Suprapubic skin (tissue), 4 donors: ENCODE measurements around the gene ZNF277. TPM values are rescaled to one million over a fixed set of nuclear protein-coding genes. Genes with fewer than 3 reads are reported as not detected.

Experiments
- DNase-seq, 2 donors: peaks; one replicate each; pipeline ENCODE4 v3.0.0-alpha.2; 2019; ENCODE audit warnings: low spot score in 2 of 2
- H3K27ac ChIP-seq: fragments of 200-600 bp; sonication (generic); one replicate; pipeline ENCODE4 v1.5.1; 2019
- H3K27me3 ChIP-seq: fragments of 200-600 bp; sonication (generic); one replicate; pipeline ENCODE4 v1.5.1; 2019
- H3K36me3 ChIP-seq: fragments of 200-600 bp; sonication (generic); one replicate; pipeline ENCODE4 v1.5.1; 2019
- H3K4me1 ChIP-seq: fragments of 200-600 bp; sonication (generic); one replicate; pipeline ENCODE4 v1.5.1; 2019
- H3K4me3 ChIP-seq: fragments of 200-600 bp; sonication (generic); one replicate; pipeline ENCODE4 v1.5.1; 2019; ENCODE audit warnings: mild to moderate bottlenecking
- H3K9me3 ChIP-seq: fragments of 200-600 bp; sonication (generic); one replicate; pipeline ENCODE4 v1.5.1; 2019
- EP300 ChIP-seq: sonication (generic); formaldehyde crosslinking; IDR thresholded peaks from one replicate; pipeline ENCODE4 v1.6.1; 2017; ENCODE audit warnings: antibody characterized with exemption
- POLR2A ChIP-seq, 2 donors: fragments of 450-650 bp; IDR thresholded peaks; one replicate each; pipeline ENCODE4 v1.6.1; 2017; ENCODE audit warnings: antibody characterized with exemption in 2 of 2, mild to moderate bottlenecking in 2 of 2, moderate library complexity in 2 of 2
- POLR2AphosphoS5 ChIP-seq, 3 donors: sonication (generic); formaldehyde crosslinking; IDR thresholded peaks; one replicate each; pipeline ENCODE4 v1.6.1; 2017; ENCODE audit warnings: antibody characterized with exemption in 3 of 3
- WGBS: methylation state at CpG from one replicate; pipeline ENCODE4 v1.1.5; 2018; 5-methylcytosine and 5-hydroxymethylcytosine counted together
- total RNA-seq, 4 donors: library from RNA; depleted of rRNA; stranded (reverse); fragments of >200 nt; gene quantifications; one replicate each; pipeline ENCODE4 v1.1.0, GENCODE V29; 2016
- TF ChIP-seq, protein P1 (sequence below), 2 donors: fragments of 200-600 bp in 1 of 2; fragments of 450-650 bp in 1 of 2; sonication (generic) in 1 of 2; IDR thresholded peaks; one replicate each; pipeline ENCODE4 v1.5.1; 2016 to 2019; ENCODE audit warnings: antibody characterized with exemption in 2 of 2, mild to moderate bottlenecking in 1 of 2, moderate library complexity in 1 of 2

The ZNF277 gene
- total RNA-seq, 4 donors from 2014 or later = 16.5 to 31.9 (median 25.5) TPM

DNA sequence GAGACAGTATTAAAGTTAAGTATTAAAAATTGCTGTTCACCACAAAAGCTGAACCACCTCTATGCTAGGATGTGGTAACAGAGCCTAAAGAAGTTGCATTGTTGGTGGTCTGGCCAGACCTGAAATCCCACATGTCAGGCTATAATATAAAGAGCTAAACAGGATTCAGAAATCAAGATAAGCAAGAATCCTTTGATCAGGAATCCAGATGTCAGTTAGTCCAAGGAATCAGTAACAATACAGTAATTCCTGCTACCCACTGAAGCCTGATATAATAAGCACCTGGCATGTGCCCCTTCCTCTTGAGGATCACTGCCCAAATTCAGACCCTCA, 48.9 kb downstream of the ZNF277 start:
- Histone ChIP-seq H3K4me3 (no peak overlapping the region), H3K4me1 (peaks cover 7% of the 10 kb centered on the region), H3K9me3 (no peaks in the 10 kb centered on the region), H3K36me3 (no peaks in the 10 kb centered on the region), H3K27me3 (no peaks in the 10 kb centered on the region), H3K27ac (no peak overlapping the region)
- TF ChIP-seq POLR2AphosphoS5 (IDR thresholded peaks at IDR 0.05) (no peak), POLR2A (IDR thresholded peaks at IDR 0.05) (no peak), EP300 (no peak)
- TF ChIP-seq, protein P1, sequence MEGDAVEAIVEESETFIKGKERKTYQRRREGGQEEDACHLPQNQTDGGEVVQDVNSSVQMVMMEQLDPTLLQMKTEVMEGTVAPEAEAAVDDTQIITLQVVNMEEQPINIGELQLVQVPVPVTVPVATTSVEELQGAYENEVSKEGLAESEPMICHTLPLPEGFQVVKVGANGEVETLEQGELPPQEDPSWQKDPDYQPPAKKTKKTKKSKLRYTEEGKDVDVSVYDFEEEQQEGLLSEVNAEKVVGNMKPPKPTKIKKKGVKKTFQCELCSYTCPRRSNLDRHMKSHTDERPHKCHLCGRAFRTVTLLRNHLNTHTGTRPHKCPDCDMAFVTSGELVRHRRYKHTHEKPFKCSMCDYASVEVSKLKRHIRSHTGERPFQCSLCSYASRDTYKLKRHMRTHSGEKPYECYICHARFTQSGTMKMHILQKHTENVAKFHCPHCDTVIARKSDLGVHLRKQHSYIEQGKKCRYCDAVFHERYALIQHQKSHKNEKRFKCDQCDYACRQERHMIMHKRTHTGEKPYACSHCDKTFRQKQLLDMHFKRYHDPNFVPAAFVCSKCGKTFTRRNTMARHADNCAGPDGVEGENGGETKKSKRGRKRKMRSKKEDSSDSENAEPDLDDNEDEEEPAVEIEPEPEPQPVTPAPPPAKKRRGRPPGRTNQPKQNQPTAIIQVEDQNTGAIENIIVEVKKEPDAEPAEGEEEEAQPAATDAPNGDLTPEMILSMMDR (IDR thresholded peaks at IDR 0.05) = no peak
- no peak for DNase-seq

DNA sequence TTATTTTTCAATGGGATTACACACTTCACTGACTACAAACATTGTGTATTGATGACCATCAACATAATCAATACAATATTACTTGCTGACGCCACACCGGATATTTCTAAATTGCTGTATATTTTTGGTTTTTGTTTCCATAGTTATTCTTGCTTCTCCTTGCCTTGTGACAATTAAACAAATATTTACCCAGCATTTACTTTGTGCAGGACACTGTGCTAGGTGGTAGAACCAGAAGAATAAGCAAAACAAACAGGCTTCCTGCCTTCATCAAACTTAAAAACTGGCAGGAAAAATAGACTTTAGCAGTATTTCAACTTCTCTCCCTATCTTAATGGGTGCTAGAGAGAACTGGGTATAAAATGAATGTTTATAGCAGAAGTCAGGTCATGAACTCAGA, 50.6 kb downstream of the ZNF277 start:
- H3K4me3 ChIP-seq = no peak overlapping the region
- H3K9me3 ChIP-seq = no peaks in the 10 kb centered on the region
- peaks cover 7% of the 10 kb centered on the region for H3K4me1 ChIP-seq
- TF ChIP-seq POLR2AphosphoS5 (IDR thresholded peaks at IDR 0.05) = no peak
- TF ChIP-seq, protein P1 (IDR thresholded peaks at IDR 0.05) = no peak
- TF ChIP-seq EP300 = no peak
- no peak for TF ChIP-seq POLR2A (IDR thresholded peaks at IDR 0.05)
- H3K27me3 ChIP-seq = no peaks in the 10 kb centered on the region
- whole genome bisulfite sequencing = 80% methylated on average over 2 of the region's 2 CpGs
- no peak for DNase-seq
- no peaks in the 10 kb centered on the region for H3K36me3 ChIP-seq
- no peak overlapping the region for H3K27ac ChIP-seq

DNA sequence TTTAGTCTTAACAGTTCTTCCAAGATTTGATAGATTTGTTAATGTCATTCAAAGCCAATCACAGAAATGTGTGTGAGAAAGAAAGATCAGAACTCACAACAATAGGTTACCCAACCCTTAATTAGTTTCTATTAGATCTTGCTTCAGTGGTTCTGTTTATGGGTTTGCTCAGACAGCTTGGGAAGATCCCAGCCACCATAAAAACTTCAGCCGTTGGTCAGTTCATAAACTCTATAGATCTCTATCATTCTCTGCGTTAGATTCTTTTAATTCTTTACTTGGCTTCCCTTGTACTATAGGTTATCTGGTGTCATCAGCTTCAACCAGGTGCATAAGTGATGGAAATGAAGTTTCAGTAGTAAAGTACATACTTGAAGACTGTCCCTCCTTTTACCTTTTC, 54.4 kb downstream of the ZNF277 start:
- TF ChIP-seq POLR2AphosphoS5 (IDR thresholded peaks at IDR 0.05) (no peak), POLR2A (IDR thresholded peaks at IDR 0.05) (no peak)
- TF ChIP-seq, protein P1 (IDR thresholded peaks at IDR 0.05) = no peak
- H3K27ac ChIP-seq = no peak overlapping the region
- no peak overlapping the region for H3K4me3 ChIP-seq
- no peaks in the 10 kb centered on the region for H3K9me3 ChIP-seq
- no peaks in the 10 kb centered on the region for H3K36me3 ChIP-seq
- DNase-seq = no peak
- no peaks in the 10 kb centered on the region for H3K27me3 ChIP-seq
- WGBS = 90% methylated on average over 2 of the region's 2 CpGs
- no peaks in the 10 kb centered on the region for H3K4me1 ChIP-seq

DNA sequence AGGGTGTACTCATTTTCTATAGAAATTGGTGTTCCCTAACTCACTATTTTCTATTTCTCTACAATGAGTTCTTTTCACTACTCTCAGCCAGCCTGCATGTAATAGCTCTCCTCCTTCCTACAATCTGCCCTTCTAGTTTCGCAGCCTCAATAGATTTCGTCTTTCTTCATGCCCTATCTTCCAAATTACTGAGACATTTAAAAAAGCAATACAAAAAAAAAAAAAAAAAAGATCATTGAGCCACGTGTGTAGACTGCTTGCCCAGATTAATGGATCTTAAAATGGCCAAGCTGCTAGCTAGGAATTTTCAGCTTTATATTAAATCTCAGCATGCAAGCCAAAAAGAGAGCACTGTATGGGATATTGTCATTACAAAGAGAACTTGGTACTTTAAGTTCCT, 55.5 kb downstream of the ZNF277 start:
- H3K36me3 ChIP-seq = no peaks in the 10 kb centered on the region
- H3K27ac ChIP-seq = no peak overlapping the region
- H3K4me3 ChIP-seq = no peak overlapping the region
- H3K9me3 ChIP-seq = no peaks in the 10 kb centered on the region
- H3K27me3 ChIP-seq = no peaks in the 10 kb centered on the region
- H3K4me1 ChIP-seq = peaks cover 4% of the 10 kb centered on the region
- DNase-seq = no peak
- TF ChIP-seq POLR2AphosphoS5 (IDR thresholded peaks at IDR 0.05) = no peak
- TF ChIP-seq POLR2A (IDR thresholded peaks at IDR 0.05) = no peak
- TF ChIP-seq, protein P1 (IDR thresholded peaks at IDR 0.05) = no peak
- TF ChIP-seq EP300 = no peak
- WGBS = 84% methylated on average over 3 of the region's 3 CpGs

DNA sequence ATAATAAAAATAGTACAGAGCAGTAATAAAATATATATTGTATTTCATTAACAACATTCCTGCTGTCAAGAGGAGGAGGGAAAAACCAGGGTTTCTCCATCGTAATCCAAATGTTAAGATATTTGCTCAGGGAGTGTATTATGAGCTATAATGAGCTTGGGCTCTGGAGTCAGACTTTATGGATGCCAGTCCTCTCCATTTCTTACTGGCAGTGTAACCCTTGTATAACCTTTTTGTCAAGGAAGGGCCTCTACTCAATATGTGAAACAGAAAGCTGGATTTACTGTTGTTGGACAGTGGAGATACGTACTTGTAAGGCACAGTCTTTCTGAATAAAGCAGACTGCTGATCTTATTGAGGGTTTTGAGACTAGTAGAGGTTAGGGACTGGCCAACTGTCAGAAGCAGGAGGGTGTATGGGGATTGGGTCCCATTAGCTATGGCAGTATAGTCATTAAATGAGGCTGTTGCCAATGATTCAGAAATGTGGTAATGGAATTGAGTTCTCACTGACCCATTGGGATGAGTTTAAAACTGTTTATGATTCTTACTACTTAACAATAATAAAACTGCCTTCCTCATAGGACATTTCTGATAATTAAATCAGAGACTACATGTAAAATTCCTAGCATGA, 56.5 kb downstream of the ZNF277 start:
- no peaks in the 10 kb centered on the region for H3K9me3 ChIP-seq
- no peak for TF ChIP-seq POLR2AphosphoS5 (IDR thresholded peaks at IDR 0.05)
- TF ChIP-seq POLR2A (IDR thresholded peaks at IDR 0.05) = no peak
- TF ChIP-seq EP300 = no peak
- TF ChIP-seq, protein P1 (IDR thresholded peaks at IDR 0.05) = no peak
- peaks cover 4% of the 10 kb centered on the region for H3K4me1 ChIP-seq
- H3K27ac ChIP-seq = no peak overlapping the region
- no peaks in the 10 kb centered on the region for H3K27me3 ChIP-seq
- H3K36me3 ChIP-seq = no peaks in the 10 kb centered on the region
- WGBS = 83% methylated on average over 2 of the region's 2 CpGs
- H3K4me3 ChIP-seq = no peak overlapping the region
- DNase-seq = no peak
